Ramos (cell line): ENCODE data around the gene RREB1.

Experiments
- in situ Hi-C: fragments of 300-500 bp; cut with MboI; formaldehyde crosslinking; loops from one replicate; pipeline ENCODE4 v1.14.3; 2022; ENCODE audit warnings: low sequenced_read_pairs; ENCODE audit not compliant: unreplicated experiment

Gene RREB1

DNA sequence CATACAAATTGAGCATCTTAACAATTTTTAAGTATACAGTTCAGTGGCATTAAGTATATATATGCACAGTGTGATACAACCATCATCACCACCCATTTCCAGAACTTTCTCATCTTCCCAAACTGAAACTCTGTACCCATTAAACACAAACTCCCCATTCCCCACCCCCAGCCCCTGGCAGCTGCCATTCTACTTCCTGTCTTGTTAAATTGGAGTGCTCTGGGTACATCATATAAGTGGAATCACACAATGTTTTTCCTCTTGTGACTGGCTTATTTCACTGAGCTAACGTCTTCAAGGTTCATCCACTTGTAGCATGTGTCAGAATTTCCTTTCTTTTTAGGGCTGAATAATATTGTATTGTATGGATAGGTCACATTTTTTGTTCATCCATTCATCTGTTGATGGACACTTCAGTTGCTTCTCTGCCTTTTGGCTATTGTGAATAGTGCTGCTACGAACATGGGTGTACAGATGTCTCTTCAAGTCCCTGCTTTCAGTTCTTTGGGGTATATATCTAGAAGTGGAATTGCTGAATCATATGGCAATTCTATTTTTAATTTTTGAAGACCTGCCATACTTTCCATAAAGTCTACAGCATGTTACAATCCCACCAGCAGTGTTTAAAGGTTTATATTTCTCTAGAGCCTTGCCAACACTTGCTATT is 19.6 kb upstream of the RREB1 start:
- in situ Hi-C loops, result no loop called here

DNA sequence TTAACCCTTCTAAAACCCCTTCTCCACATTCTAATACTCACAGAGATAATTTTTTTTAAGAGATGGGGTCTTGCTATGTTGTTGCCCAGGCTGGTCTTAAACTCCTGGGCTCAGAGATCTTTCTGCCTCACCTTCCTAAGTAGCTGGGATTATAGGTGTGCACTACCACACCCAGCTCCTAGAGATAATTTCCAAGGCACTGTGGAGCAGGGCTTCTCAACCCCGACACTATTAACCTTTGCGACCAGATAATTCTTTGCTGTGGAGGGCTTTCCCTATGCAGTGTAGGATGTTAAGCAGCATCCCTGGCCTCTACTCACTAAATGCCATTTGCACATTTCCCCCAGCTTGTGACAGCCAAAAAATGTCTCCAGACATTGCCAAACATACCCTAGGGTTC is 8.8 kb upstream of the RREB1 start:
- in situ Hi-C loops, result no loop called here

DNA sequence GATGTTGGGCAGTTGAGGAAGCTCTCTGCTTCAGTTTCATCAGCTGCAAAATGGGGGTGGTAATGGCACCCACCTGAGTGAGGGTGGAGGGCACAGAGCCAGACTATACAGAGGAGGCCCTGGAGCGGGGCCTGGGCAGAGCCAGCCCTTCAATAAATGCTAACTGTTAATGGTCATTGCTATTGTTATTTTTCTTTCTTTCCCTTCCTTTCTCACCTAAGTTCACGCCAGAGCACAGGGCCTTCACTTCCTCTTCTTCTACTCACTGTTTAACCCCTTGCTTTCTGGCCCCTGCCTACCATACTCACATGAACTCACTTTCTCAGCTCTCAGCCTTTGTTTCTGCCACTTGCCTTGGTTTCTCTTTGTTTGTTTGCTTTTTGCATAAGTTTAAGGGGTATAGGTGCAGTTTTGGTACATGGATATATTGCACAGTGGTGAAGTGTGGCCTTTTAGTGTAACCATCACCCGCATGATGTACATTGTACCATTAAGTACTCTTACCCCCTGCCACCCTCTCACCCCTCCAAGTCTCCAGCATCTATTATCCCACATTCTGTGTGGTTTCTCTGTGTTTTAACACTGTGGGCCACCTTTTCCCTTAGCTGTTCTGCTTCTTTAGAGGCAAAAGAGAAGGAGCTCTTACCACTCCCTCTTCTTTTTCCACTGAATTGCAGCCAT is 7.5 kb upstream of the RREB1 start:
- in situ Hi-C loops, result no loop called here

DNA sequence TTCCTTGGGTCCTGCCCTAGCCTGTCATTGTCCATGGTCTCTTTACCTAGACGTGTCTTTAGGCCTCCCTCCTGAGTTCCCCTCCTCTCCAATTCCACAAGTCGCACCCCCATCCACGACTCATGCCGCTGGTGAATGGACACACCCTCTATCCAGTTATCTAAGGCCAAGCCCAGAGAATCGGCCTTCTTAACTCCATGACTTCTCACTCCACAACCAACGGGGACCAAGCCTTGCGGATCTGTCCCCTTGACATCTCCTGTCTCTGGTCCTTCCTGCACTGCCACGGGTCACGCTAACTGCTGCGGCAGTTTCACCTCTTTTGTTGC is 7.0 kb upstream of the RREB1 start:
- in situ Hi-C loops, result no loop called here

DNA sequence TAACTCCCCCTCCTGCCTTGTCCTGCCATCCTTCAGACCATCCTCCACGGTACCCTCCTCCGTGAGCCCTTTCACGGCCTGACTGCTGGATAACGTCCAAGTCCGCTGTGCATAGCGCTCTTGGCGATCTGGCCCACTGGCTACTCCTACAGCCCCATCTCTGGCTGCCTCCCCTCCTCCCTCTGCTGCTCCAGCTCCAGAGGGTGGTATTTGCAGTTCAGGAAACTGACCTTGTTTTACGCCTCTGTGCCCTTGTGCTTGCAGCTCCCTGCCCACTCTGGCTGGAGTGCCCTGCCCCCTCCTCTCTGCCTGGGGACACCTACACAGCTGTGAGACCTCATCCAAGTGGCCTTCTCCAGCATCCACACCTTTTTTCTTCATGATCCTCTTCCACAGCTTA is 6.5 kb upstream of the RREB1 start:
- in situ Hi-C loops, result no loop called here

DNA sequence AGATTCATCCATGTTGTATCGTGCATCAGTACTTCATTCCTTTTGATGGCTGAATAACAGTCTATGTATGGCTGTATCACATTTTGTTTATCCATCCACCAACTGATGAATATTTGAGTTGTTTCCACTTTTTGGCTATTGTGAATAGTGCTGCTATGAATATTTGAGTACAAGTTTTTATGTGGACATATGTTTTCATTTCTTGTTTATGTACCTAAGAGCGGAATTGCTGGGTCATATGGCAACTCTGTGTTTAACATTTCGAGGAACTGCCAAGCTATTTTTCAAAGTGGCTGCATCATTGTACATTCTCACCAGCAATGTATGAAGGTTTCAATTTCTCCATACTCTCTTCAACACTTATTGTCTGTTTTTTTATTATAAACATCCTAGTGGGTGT is 3.0 kb upstream of the RREB1 start:
- in situ Hi-C loops, result no loop called here

DNA sequence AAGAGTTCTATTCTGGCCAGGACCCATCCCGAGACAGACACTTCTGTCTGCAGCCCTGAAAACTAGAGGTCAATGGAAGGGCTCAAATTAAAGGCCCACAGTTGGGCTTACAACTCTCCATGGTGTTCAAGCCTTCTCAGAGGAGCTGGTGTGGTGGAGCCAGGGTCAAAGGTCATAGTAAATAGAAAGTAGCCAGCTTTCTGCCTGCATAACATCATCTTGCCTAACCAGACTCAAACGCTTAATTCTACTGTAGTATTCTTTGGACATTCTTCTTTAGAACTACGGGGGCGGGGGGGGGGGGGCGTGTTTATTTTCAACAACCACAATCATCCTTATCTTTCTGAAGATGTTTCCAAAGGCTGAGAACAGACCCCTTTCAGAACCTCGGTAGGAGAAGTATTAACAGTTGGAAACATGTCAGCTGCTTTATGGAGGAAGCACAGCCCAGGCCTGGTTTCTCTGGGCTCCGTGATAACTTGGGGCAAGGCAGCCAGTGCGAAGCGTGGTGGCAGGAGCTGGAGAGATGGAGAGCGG is 1.5 kb upstream of the RREB1 start:
- in situ Hi-C loops, result no loop called here

DNA sequence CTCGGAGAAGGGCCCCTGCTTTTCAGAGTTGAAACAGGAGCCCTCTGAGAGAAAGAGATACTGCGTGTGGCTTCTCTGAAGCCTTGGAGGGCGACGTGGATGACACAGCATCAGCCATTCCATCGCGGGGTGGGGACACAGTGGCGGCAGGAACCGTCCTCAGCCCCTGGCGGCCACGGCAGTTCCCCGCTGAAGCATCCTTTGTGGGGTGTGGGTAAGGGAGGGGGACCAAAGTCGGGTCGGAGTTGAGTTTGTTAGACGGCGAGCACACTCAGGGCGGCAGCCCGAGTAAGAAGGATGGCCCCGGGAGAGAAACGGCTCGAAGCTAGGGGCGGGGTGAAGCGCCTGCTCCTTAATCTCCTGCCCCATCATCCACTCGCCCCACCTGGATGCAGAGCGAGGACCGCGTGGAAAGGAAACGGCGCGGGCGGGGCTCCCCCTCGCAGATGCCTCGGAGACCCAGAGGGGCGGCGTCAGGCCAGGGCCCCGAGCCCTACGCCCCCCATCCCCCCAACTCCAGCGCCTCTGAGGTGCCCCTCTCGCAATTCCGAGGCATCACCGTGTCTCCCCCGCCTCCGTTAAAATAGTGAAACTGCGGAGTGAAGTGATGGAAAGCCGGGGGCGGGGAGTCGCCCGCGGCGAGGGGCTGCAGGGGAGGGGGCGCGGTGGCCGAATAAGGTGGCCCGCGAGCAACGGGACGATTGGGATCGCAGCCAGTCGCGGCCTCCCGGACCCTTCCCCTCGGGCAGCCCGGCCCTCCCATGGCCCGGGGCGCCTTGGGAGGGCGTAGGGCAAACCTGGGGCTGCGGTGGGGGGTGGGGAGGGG is 796 bp upstream of the RREB1 start:
- in situ Hi-C loops, result no loop called here

DNA sequence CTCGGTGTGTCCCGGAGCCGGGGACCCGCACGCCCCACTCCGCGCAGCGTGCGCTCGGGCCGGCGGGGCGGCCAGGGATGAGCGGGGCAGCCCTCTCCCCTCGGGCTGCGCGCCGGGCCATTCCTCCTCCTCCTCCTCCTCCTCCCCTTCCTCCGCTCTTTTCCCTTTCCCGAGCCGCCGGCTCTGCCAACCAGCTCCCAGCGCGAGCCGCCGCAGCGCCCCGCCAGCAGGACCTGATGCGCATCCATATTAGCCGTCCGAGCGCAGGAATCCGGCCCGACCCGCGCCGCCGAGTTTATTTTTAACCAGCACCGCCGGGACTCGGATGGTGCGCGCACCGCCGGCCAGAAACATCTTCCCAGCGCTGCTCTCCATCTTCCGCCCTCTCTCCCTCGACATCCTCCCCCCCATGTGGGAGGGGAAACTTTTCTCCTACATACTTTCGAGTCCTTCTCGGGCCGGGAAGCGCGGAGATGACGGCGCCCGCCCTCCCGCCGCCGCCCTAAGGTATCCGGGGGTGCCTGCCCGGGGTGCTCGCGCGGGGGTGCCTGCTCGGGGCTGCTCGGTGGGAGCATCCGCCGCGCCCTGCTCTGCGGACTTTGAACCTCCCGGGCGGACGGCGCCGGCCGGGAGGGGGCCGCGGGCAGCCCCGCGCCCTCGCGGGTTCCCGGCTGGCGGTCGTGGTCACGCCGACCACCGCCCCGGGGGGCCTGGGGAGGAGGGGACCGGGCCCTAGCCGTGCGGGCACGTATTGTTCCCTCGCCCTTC is 619 bp downstream of the RREB1 start:
- in situ Hi-C loops, result no loop called here

DNA sequence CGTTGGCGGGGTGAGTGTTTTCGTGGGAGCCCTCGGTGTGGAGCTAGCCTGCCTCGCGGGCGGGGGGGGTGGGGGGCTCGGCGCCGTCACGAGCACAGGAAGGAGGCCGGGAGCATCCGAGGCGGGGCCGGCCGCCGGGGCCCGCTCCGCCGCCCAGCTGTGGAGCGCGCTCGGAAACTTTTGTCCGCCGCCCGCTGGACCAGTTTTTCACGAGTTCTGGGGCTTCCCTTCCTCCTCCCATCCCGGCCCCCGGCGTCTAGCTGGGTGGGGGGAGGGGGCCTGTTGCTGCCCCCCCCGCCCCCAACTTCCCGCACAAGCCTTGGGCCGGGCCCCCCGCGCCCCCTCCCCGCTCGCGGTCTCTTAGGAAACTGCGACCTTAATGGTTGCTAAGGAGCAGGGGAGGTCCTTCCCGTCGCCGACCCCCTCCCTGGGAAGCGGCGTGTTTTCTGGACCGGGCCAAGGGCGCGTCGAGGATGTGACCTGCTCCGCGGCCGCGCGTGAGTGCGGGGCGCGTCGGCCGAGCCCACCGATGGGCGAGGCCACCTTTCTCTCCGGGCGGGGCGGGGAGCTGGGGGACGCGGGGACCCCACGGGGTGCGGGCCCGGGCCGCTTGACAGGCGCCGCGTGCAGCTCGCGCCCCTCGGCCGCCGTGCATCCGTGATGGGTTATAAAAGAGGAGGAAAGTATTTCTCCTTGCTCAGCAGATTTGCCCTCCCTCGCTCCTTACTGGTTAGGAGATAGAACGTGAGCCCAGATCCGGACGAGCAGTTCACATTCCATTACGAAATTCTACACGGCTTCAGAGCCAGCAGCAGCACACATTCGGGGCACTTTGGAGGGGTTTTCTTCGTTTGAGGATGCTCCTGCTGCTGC is 1.4 kb downstream of the RREB1 start:
- in situ Hi-C loops, result no loop called here

DNA sequence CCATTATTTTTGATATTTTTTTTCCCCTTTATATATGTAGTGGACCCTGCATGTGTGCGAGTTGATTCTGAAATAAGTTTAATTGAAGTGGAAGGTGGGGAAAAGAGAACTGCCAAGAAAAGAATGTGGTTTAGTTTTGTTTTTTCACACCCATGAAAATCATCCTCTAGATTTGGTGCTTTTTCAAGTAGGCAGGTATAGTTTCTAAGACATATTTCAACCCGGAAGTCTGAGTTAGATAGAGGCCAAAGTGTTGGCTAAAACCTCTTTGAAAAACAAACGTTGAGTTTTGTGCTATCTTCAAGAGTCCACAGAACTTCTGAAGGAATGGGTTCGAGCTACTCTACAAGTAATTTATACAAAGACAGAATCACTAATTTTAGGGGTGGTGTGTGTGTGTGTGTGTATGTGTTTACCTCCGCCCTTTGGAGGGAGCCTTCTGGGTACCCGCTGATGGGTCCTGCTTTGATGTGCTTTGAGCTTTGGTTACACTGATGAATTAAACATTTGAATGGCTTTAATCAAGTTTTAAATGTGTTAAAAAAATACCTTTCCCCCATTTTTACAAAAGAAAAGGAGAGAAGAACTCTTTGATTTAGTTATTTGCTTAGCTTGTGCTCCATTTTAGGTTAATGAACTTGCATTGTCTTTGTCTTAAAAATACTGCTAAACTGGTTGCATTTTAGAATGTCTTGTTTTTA is 2.5 kb downstream of the RREB1 start:
- in situ Hi-C loops, result no loop called here

DNA sequence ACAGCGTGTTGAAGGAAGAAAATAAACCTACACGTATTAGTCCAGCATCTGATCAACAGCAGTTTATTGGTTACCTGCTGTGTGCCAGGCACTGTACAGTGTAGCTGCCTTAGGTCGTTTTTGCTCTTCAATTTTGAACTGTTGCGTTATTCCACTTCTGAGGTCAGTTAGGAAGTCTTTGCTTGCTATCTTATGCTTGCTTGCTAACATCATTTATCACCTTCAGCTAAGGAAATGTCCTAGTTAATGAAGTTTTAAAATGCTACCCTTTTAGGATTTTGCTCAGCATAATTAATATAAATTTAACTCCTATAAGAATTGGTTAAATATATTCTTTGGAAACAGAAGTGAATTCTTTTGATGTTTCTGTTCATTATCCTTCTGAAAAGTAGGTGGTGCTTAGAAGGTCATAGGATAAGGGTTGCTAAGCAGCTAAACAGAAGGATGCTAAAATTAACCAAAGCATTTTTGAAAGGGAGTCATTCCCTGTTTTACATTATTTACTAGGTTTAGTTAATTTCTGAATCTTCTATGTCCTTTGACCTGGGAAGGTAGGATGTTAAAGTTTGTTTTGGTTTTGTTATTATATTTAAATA is 3.4 kb downstream of the RREB1 start:
- in situ Hi-C loops, result no loop called here

DNA sequence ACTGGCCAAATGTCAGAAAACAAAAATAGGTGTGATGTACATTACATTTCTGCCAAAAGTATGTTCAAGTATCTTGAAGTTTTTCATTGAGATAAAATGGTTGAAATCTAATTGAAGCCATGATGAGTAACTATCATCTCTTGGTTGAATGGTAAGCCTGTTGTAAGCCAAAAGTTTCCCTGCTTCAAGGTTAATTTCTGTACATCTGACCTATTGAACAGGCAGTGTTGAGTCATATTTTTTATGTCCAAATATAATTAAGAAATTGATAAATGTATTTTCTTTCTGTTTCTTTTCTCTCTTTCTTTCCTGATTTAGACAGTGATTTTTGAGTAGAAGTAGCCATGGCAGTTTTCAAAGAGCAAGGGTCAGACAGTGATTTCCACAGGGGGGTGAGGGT is 4.4 kb downstream of the RREB1 start:
- in situ Hi-C loops, result no loop called here

DNA sequence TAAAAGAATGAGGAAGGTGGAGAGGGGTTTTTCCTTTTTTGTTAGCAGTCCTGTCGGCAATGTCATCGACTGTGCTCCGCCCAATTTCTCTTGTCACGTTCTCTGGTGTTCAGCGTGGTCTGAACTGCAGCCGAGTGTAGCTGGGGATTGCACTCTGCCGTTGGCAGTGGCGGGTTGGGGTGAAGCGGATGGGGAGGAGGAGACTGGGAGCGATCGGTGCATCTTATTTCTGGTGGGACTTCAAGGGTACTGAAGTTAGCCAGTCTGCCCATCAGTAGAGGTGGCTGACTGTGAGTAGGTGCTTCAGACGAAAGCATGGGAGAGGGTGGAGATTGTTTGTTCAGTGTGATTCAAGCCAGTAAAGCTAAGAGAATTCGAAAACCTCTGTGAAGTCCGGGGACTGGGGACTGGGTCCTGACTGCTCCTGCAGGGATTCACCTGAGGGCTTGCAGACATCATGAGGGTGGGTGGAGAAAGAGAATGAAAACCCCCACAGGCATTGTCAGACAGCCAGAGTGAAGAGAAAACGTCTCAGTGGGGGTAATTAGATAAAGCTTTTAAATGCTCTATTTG is 5.1 kb downstream of the RREB1 start:
- in situ Hi-C loops, result no loop called here

DNA sequence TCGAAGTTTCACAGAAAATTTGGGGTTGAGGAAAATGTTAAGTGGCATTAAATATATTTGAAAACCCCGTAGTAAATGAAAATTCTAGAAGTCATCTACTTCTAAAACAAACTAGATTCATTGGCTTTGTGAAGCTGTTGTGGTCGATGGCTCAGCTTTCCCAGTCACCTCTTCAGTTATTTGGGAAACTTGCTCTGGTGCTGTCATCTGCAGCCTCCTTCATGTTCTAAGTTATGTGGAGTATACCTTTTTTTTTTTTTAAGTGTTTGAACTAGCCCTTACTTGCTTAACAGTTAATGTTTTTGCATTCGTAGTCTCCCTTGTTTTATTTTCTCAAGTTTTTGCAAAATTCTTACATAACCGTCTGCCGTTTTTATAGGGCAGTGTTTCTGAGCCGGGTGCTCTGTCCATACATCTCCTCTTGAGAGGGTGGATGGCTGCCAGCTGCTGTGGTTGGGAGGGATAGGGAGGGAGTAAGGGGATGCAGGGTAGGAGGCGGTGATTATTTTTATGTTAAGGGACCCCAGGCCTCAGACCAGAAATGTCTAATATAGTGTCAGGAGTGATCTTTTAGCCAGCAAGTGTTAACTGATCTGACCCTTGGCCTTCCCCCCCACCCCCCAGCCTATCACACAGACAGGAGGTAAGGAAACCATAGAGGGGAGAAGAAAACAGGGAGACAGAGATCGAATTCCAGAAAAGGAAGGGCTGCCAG is 7.1 kb downstream of the RREB1 start:
- in situ Hi-C loops, result no loop called here

DNA sequence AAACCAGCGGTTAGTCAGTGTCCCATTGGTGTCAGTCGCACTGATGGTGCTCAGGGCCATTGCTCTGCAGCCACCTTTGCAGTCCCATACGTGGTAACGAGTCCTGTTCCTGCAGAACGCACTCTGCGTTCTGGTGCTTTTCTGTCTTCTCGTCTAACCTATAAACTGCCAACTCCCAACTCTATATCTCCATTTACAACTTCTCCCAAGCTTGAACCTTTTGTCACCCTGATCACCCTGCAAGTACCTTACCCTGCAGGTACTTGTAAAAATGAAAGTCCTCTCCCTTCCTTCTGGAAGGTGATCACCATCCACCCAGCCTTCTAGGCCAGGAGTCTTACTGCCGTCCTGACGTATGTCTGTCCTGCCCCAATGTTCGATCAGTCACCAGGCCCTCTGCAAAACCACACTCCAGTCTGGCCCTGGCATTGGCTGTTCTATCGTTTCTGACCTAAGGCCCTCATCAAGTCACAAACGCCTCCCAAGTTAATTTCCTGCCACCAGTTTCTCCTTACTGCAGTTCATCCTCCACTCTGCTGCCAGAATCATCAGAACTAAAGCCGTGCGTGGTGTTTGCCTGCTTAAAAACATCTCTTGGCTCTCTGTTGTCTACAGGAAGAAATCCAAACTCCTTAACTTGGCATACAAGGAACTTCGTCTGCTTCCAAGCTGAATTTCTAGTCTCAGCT is 7.9 kb downstream of the RREB1 start:
- in situ Hi-C loops, result no loop called here

DNA sequence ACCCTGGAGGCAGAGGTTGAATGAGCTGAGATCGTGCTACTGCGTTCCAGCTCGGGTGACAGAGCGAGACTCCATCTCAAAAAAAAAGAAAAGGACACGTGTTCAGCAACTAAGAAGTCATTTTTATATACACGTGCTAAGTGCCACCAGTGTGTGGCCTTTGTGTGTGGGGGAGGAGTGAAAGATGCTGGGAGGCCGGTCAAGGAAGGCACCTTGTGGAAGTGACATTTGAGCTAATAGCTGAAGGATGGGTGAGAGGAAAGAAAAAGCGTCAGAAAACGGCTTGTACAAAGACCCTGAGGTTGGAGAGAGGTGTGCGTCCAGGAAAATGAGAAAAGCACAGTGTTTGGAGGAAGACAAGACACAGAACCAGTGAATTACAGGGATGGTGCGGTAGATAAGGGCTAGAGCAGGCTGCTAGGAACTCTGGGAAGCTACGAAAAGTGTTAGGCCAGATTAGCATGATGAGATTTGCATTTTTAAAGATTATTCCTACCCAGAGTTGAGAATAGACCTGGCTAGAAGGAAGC is 11.6 kb downstream of the RREB1 start:
- in situ Hi-C loops, result no loop called here
